Embryonic facial prominence (tissue), 1 donor: ENCODE results near the gene DDR2.

ENCODE experiments used
- DNase-seq: peaks from one replicate; pipeline ENCODE4 v3.0.0-alpha.2; 2016; ENCODE audit errors: extremely low spot score

The DDR2 gene

DNA sequence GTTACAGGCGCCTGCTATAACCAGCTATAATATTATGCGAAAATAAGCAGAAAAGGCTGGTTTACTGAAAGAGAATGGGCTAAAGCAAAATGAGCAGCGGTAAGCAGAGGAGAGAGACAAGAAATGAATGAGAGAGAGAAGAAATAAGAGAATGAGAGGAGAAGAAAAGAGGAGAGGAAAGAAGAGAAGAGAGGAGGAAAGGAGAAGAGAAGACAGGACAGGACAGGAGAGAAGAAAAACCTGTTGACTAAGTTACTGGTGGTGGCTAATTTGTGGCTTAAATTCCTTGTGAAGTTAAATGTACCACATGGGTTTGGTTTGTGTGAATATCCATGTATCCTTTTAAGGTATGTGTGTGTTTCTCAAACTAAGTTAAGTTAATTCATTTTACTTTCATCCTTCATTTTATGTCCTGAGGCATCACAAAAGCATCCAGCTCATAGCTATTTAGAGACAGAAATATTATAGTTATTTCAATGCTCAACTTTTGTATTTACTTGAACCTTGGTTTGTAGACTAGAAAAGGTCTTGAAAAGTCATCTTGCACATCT lies 3.1 kb upstream of the DDR2 start:
- DNase-seq, result no peak

DNA sequence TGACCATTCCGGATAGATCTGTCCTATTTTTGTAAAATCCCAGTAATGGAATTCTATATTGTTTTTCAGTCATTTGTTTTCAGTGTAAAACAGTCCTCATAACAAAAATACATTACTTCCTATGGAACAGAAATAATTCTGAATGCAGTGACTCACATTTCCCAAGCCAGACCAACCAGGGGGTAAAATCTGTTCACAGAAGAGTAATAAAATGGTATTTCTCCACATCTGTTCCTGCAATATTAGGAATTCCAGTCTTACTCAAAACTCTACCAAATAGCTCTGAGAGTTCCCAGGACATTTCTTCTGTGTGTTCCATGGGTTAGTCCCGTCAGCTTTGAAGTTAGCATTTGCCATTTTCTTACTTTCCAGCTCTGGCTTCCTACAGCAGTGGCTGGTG lies 2.6 kb upstream of the DDR2 start:
- peak; percentile 51 for DNase-seq

DNA sequence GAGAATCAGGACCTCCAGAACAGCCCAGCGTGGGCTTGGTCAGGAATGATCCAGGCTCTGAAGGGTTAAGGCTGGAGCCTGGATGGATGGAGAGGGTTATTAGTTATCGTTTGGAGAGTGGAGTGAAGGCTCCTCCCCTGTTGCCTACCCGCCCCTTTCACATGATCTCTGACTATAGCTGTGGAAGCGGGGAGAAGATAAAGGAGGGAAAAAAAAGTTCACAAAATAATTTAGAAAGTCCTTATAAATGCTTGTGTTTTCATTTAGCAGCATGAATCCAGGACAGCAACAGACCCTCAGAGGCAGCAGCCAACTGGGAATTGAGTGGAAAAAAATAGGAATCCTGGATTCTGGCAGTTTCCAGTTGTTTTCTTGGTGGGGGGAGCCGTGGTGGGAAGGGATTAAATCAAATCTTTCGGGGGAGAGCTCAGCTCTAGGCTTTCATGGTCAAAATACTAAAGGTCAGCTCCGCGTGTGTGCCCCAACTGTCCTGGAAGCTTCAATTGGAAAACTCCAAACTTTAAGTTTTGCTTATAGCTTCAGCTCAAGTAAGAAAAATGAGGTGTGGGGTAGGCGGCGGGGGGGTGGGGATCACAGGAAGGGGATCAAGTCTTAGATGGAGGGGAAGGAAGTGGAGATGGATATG lies 595 bp upstream of the DDR2 start:
- peak; percentile 72 for DNase-seq

DNA sequence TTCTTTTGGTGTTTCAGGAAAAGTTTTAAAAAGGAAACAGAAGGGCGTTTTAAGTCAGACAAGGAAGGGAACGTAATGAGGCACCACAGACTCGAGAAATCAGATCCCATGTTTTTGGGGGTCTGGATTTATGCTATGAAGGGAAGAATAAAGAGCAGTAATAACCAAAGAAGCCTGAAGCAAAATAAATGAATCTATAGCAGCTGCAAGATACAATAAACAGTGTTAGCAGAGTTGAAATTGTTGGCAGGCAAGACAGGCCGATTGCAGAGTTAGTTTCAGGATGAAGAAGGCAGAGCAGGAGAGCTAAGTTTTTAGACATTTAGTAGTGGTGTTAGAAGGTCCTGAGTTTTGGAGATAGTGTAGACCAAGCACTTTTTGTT lies 425 bp downstream of the DDR2 start:
- peak; percentile 66 for DNase-seq

DNA sequence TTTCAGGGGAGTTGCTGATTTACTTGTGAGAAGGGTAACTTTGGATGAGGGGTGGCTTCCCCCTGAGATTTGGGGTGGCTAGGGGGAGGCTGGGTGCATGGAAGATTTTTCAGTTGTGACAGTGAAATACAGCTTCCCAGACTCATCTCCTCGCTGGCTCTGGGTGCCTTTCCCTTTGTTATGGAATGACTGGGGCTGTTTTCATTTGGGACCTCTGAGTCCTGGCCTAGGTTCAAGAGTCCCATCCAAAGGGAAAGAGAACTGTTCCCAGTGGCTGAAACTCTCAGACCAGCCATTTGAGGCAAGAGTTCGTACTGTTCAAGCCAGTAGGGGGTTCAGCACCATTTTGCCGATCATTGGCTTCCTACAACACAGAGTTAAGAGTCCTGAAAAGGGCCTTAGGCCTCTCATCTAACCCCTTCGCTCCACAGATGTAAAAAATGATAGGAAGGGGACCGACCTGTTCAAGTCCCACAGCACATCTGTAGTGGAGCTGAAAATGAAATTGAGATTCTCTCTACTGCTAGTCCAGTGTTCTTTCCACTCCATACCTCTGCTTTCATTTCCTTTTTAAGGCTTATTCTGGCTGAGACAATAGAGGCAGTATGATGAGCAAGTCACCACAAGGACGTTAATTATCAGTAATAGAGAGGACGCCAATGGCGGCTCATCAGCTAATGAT lies 958 bp downstream of the DDR2 start:
- DNase-seq, result no peak

DNA sequence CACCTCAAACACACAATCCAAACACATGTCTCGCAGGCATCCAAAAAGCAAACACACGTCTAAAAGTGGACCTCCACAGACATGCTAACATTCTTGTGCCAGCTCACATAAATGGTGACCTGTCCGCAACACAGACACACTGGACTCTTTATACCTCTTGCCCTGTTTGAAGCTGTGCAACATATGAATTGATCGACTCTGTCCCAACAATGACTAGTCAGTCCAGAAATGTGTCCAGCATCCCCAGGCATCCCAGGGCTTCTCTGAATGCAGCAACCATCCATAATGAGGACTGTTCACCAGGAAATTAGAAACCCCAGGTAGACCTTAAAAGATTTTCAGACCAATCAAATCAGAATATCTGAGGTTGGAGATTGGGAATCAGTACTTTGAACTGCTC lies 3.2 kb downstream of the DDR2 start:
- DNase-seq, result no peak

DNA sequence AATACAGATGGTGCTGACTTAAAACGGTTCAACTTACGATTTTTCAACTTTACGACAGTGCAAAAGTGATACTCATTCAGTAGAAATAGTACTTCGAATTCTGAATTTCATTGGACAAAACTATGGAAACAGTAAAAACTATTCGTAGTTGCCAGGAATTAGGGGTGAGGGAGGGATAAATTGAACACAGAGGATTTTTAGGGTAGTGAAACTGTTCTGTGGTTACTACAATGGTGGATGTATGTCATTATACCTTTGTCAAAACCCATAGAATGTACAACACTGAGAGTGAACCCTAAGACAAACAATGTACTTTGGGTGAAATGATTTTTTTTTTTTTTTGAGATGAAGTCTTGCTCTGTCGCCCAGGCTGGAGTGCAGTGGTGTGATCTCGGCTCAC lies 7.5 kb downstream of the DDR2 start:
- DNase-seq, result no peak

DNA sequence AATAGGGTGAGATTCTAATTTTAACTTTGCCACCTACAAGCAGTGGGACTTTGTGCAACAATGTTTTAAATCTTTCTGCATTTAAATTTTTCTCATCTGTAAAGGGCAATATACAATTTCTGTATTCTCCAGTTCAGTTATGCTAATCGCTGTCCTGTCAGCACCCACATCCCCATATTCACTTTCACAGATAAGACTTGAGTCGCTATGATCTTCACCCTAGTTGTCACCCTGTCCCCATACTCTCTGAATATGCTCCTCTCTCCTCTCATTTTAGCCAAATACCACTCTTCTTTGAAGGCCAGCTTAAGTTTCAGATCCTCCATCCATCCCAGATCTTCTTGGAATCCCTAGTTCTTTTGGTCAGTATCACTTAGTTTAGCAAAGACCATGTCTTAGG lies 8.8 kb downstream of the DDR2 start:
- DNase-seq, result no peak

DNA sequence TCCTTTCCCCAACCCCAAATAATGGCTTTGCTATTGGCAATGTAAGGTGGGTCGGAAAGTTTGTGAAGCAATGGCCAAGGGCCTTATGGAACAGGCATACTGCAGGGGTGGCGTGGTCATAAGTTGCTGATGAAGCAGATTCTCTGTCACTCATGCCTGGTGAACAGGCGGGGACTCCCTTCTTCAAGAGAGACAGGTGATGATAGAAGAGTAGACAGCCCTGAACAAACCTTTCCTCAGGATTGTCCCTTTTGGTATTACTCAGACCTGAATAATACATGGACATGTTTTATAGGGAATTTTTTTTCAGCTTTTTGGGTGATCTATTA lies 12.7 kb downstream of the DDR2 start:
- DNase-seq, result no peak

DNA sequence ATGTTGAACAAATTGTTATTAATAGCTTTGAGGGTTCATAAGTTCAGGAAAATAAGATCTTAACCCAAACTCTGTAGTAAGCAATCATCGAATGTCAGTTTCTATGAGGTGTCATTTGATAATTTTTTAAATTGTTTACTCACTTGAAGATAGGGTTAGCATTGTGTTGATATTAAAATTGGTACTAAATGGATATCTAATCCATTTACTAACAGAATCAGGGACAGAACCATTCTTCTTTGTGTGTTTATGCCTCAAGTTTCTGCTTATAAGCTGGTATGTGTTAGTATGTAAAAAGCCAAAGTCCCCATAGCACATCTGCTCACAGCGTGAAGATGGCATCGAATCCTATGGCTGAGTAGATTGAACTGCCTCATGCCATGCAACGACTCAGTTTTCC lies 13.4 kb downstream of the DDR2 start:
- no peak for DNase-seq

DNA sequence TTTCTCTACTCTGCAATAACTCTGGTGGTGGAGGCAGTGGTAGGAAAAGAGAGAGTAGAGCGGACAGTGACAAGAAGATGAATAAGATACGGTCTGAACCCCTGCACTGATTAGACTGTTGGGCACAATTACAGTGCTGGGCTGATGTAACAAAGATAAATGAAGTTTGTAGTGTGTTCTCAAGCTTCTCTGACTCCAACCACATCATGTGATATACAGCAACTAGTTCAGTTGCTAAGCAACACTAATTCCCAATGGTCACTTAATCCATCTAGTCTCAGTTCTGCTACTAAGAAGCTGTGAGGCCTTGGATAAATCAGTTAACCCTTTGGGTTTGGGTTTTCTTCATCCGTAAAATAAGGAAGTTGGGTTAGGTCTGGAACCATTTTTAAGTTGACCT lies 17.3 kb downstream of the DDR2 start:
- DNase-seq, result no peak

DNA sequence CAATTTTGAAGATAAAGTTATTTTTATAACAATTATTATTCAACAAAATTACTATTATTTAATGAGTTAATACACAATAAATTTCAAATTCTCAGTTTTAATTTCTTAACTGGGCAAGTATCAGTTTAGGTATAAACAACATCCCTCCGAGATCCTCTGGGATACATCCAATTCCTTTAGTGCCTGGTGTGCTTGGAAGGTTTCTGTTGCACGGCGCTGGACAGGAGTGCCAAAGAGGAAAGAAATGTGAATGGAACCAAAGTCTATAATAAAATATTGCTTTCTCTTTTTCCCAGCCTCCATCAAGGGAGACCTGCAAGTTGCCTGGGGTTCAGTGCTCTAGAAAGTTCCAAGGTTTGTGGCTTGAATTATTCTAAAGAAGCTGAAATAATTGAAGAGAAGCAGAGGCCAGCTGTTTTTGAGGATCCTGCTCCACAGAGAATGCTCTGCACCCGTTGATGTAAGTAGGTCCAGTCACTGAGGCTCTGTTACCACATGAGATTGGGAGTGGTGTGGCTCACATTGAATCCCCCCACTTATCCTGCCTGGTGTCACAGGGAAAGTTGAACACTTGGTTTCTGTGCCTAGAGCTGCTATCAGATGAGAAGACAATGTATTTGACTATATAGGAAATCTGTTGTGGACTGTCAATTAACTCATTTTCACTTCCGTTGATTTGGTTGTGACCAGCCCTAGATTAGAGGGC lies 22.8 kb downstream of the DDR2 start:
- no peak for DNase-seq

DNA sequence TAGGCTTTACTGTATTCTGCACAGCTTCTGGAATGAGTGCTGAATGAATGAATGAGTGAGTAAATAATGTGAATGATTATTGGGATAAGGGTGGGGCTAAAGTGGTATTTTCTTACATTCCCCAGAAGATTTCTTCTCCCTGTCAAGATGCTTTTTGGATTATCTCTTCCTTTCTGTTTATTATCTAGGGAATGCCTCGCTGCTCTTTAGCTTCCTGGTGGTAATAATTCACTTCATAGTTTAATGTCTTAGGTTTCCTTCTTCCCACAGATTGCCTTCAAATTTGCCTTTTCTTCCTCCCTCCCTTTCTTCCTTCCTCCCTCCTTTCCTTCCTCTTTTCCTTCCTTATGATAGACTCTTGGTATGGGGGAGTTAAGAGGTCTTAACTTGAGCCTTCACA lies 24.0 kb downstream of the DDR2 start:
- DNase-seq, result no peak

DNA sequence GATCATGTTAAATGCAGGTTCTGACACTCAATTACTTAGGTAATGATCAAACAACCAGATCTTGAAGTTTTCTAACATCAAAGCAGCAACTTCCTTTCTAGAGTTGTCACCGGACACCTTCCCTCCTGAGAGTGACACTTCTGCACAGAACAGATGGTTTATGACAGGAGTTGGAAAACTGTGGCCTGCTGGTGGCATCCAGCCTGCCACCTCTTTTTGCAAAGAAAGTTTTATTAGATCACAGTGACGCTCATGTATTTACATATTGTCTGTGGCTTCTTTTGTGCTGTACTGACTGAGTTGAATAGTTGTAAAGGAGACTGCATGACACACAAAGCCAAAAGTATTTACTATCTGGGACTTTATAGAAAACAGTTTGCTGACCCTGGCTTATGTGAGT lies 28.3 kb downstream of the DDR2 start:
- DNase-seq, result no peak

DNA sequence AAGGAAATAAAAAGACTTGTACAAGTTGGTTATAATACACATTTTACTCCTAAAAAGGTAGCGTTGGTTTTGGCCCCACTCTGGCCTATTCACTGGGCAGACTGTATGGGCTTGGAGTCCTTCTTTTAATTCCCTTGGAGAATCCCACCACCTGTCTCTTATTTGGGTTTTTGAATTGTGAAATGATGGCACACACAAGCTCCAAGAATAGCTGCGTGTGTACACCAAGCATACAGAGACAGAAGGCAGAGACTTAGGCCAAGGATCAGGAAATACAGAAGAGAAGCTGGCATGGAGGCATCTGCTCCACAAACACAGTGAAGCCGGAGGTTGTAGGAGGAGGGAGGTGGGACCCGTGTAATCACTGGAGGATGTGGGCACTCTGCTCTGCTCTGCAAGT lies 29.1 kb downstream of the DDR2 start:
- no peak for DNase-seq

DNA sequence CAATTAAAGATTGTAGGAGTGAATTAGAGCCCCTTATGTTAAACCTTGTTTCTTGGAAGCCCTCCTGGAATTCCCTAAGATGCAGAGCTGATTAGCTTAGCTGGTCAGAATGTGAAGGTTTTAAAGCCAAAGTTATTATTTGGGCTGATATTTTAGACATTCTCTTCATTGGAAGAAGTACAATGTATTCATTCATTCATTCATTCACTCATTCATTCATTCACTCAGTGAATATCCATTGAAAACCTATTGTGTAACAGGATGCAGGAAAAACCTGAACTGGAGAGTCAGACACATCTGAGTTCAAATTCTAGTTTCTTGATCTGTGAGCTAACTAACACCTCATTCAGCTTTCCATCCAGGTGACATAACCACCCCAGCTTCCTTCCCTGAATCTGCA lies 29.7 kb downstream of the DDR2 start:
- DNase-seq, result no peak

DNA sequence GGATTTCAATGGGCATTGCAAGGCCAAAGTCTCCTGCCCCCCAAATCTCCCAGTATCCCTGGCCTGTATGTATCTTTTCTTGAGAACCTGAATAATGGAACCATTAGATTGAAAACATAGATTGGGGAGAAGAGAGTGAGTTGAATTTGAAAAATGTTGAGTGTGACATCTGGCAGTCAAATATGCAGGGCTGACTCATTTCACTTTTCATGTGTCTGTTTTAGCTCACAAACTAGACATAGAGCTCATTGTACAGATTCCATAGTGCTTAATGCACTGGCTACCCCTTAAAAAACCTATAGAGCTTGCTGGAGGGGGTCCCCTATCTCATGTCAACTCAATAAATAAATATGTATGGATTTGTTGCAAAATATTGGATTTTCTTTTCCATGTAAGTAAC lies 30.8 kb downstream of the DDR2 start:
- no peak for DNase-seq

DNA sequence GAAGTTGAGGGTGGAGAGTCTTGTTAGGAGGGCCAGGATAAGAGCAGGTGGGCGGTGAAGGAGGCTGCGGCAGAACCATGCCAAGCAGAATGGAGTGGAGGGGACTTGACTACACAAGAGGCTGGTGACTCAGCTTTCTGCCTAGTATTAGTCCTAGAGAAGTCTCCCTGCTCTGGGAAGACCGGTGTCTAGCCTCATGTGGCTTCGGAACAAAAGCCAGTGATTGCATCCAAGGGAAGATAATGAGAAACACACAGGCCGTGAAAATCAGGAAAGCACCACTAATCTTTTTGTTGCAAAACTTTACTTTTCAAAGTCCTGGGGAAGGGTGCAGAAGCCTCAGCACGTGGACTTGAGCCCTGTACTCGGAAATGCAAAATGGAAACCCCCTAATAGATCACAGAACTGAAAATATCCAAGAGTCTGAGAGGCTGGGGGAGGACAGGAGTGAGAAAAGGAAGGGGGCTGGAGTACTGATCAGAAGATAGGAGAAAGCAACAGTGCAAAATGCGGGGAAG lies 31.4 kb downstream of the DDR2 start:
- DNase-seq, result no peak

DNA sequence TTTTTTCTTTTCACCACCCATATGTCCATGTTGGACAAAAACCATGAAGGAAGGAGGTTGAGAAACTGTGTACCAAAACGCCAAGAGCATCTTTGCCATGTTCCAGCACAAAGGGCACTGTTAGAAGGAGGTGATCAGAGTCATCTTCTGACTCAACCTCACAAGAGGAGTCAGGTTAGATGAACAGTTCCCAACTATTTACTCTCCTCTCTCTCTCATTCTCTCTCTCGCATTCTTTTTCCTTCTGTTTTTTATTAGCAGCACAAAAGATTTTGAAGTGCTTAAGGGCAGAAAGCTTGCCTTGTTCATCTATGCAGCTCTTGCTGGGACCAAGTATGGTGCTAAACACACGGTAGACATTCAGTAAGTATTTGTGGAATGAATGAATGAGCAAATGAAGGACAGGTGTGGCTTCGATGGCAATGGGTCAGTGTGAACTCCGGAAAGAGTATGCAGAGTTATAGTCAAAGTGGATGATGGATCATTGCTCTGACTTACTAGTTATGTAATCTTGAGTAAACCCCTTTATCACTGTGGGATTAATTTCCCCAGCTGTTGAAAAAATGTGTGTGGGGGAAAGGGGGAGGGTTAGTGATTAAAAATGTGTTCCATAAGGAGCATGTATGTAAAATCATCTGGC lies 33.9 kb downstream of the DDR2 start:
- no peak for DNase-seq

DNA sequence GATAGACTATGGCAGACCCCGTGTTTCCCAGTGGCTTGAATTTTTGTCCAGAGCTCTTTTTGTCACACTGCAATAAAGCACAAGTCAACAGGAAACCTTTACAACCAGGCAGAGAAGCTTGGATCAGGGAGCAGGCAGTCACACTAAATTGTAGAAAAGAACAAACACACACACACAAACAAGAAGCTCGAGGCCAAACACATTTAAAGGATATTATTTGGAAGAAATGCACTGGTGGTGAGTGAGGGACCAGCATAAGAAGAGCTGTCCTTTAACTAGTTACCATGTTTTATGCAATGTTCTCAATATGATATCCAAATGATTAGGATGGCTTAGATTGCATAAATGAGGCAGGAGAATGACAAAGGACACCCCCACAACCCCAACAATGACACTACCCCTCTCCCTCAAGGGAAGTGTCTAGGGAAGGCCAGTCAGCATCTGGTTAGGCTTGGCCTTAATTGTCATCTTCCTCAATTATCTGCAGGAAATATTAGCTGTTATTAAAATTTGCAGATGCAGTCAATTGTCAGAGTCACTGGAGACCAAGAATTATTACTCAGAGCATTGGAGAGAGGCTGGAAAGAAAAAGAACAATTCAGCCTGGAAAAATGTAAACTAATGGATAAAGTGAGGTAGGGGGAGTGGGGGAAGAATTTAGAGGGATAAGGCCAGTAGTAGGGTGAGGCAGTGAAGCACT lies 35.3 kb downstream of the DDR2 start:
- DNase-seq, result no peak

DNA sequence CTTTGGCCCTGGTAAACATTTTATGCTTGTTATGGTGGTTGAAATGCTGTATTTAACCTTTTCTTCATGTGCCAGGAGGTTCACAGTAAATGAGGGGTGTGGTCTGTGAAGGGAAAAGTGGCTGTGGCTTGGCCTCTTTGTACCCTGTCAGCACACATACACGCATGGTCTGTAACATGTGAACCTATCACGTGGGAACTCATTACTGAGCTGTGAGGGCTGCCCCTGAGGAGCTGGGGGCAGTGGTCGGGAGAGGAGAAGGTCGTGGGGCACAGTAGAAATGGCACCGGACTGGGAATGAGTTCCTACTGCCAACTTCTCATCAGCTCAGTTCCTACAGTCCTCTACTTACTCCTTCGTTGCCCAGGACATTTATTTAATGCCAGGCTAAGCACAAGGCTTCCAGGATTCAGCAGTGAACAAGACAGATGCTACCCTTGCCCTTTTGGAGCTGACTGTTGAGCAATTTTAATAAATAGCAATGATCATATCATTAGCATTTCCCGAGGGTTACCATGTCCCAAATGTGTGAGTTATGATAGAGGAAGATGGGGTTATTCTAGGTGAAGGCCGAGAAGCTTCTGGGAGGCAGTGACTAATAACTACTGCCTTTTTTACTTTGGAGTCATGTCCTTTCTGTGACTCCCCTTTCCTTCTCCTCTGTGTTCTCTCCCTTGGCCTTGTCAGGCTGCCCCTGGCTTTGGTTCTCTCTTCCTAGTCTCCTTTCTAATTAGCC lies 38.8 kb downstream of the DDR2 start:
- no peak for DNase-seq
